Stimulated activated CD8-positive, alpha-beta memory T cell treated with anti-CD3 and anti-CD28 coated beads, Interleukin-12 subunit alpha, Interleukin-12 subunit beta, amount 100 ng/mL, for 4 hours (primary cell): ENCODE results near the gene RIPOR2.
"Not testable (repeated sequence)": the region's sequence is repeated elsewhere in the genome, so short reads cannot be mapped to it uniquely, and the experiment has no call there.

Experiments
- DNase-seq: peaks from one replicate; pipeline ENCODE4 v3.0.0-alpha.2; 2020; ENCODE audit warnings: low read depth

RIPOR2 gene

GRCh38 chr6:24877747-24878146 lies 58.0 kb downstream of the RIPOR2 start:
- not testable (repeated sequence) for DNase-seq

- no peak for DNase-seq
These were observed 59.0 kb downstream of the RIPOR2 start for GRCh38 chr6:24876499-24877465.

- DNase-seq = no peak
These were observed 60.2 kb downstream of the RIPOR2 start for GRCh38 chr6:24875534-24875901.

GRCh38 chr6:24874776-24875533 lies 60.8 kb downstream of the RIPOR2 start:
- no peak for DNase-seq

- no peak for DNase-seq
These were observed 61.6 kb downstream of the RIPOR2 start for GRCh38 chr6:24874128-24874527.

GRCh38 chr6:24872779-24873178 lies 63.0 kb downstream of the RIPOR2 start:
- DNase-seq = no peak

- no peak for DNase-seq
These were observed 67.0 kb downstream of the RIPOR2 start for GRCh38 chr6:24868765-24869164.

GRCh38 chr6:24867104-24867703 lies 68.6 kb downstream of the RIPOR2 start:
- DNase-seq = no peak

- no peak for DNase-seq
These were observed 70.6 kb downstream of the RIPOR2 start for GRCh38 chr6:24865161-24865560.

- no peak for DNase-seq
These were observed 71.4 kb downstream of the RIPOR2 start for GRCh38 chr6:24864343-24864742.

GRCh38 chr6:24861934-24862333 lies 73.8 kb downstream of the RIPOR2 start:
- no peak for DNase-seq

GRCh38 chr6:24859608-24860200 lies 76.1 kb downstream of the RIPOR2 start:
- DNase-seq = no peak

- DNase-seq = no peak
These were observed 76.6 kb downstream of the RIPOR2 start for GRCh38 chr6:24859132-24859531.

GRCh38 chr6:24858177-24858653 lies 77.5 kb downstream of the RIPOR2 start:
- DNase-seq = no peak

- DNase-seq = no peak
These were observed 78.7 kb downstream of the RIPOR2 start for GRCh38 chr6:24856901-24857670.

GRCh38 chr6:24856246-24856599 lies 79.5 kb downstream of the RIPOR2 start:
- no peak for DNase-seq

GRCh38 chr6:24855395-24856245 lies 80.1 kb downstream of the RIPOR2 start:
- DNase-seq = no peak

- no peak for DNase-seq
These were observed 81.6 kb downstream of the RIPOR2 start for GRCh38 chr6:24854077-24854666.

- DNase-seq = no peak
These were observed 84.7 kb downstream of the RIPOR2 start for GRCh38 chr6:24851086-24851485.

- DNase-seq = no peak
These were observed 86.0 kb downstream of the RIPOR2 start for GRCh38 chr6:24849713-24850112.
